ENCODE results near the gene TCFL5.

TCFL5 gene

GRCh38 chr20:62840244-62841197, 21.1 kb downstream of the TCFL5 start:
- TF ChIP-seq CTCF (conservative IDR thresholded peaks at IDR 0.05; ENCODE audit: low read depth): no peak
- DNase-seq (ENCODE audit: low spot score): no peak
- CTCF ChIA-PET: interaction anchor here (1.6 kb wide), 1 partner anchor 18 kb away, joined by 4 read pairs; no protein-coding TSS in a partner anchor
- H3K27ac ChIP-seq: no peak overlapping the region
- POLR2A ChIA-PET (ENCODE audit: low non-redundant PET): no interaction called here

GRCh38 chr20:62839816-62840215, 21.8 kb downstream of the TCFL5 start:
- H3K27ac ChIP-seq: no peak overlapping the region
- no peak for DNase-seq (ENCODE audit: low spot score)
- ChIA-PET POLR2A (ENCODE audit: low non-redundant PET) (no interaction called here), CTCF (no interaction called here)
- no peak for TF ChIP-seq CTCF (conservative IDR thresholded peaks at IDR 0.05; ENCODE audit: low read depth)

- no peak for TF ChIP-seq CTCF (conservative IDR thresholded peaks at IDR 0.05; ENCODE audit: low read depth)
- no peak overlapping the region for H3K27ac ChIP-seq
- CTCF ChIA-PET: interaction anchor here (0.6 kb wide), 1 partner anchor 1063 kb away, joined by 7 read pairs; no protein-coding TSS in a partner anchor
- POLR2A ChIA-PET (ENCODE audit: low non-redundant PET): no interaction called here
- no peak for DNase-seq (ENCODE audit: low spot score)
These were observed 22.4 kb downstream of the TCFL5 start for GRCh38 chr20:62839261-62839660.

GRCh38 chr20:62838128-62838891, 23.3 kb downstream of the TCFL5 start:
- CTCF ChIA-PET: no interaction called here
- peak overlapping the region; percentile 63 for H3K27ac ChIP-seq

GRCh38 chr20:62837790-62838127, 23.9 kb downstream of the TCFL5 start:
- DNase-seq (ENCODE audit: low spot score): no peak
- ChIA-PET CTCF (no interaction called here), POLR2A (ENCODE audit: low non-redundant PET) (no interaction called here)
- TF ChIP-seq CTCF (conservative IDR thresholded peaks at IDR 0.05; ENCODE audit: low read depth): no peak
- peak overlapping the region; percentile 63 for H3K27ac ChIP-seq

More at GRCh38 chr20:62838128-62838891, 23.3 kb downstream of the TCFL5 start:
- POLR2A ChIA-PET (ENCODE audit: low non-redundant PET): no interaction called here
- DNase-seq (ENCODE audit: low spot score): no peak
- TF ChIP-seq CTCF (conservative IDR thresholded peaks at IDR 0.05; ENCODE audit: low read depth): no peak

GRCh38 chr20:62836967-62837490, 24.6 kb downstream of the TCFL5 start:
- peak overlapping the region; percentile 63 for H3K27ac ChIP-seq
- CTCF ChIA-PET: interaction anchor here (0.5 to 1.1 kb wide), 4 partner anchors 9 to 74 kb away, joined by 3 to 5 read pairs (median 3); no protein-coding TSS in a partner anchor
- POLR2A ChIA-PET (ENCODE audit: low non-redundant PET): interaction anchor here (0.6 kb wide), 1 partner anchor 16 kb away, joined by 3 read pairs; no protein-coding TSS in a partner anchor

More at GRCh38 chr20:62836967-62837490, 24.6 kb downstream of the TCFL5 start:
- no peak for TF ChIP-seq CTCF (conservative IDR thresholded peaks at IDR 0.05; ENCODE audit: low read depth)
- DNase-seq (ENCODE audit: low spot score): no peak

Measured in RWPE1 (cell line).